TTC549 (cell line): Measurements from ENCODE around the gene GRK2.
A peak's percentile ranks its signal among the peaks of the same experiment; 100 is the strongest.
"Not testable (repeated sequence)": the region's sequence is repeated elsewhere in the genome, so short reads cannot be mapped to it uniquely, and the experiment has no call there.

Experiments used
- FAIRE-seq: peaks from 2 replicates; lab custom pipeline; 2012; peaks lifted over from hg19 to GRCh38; lab: Jason Lieb, UNC

The GRK2 gene

GRCh38 chr11:67266449-67267187, at the start of gene GRK2:
GRK2 (plus strand) TSS chr11:67266473; CDS start chr11:67266700, 227 bp downstream.
- FAIRE-seq: no peak

DNA sequence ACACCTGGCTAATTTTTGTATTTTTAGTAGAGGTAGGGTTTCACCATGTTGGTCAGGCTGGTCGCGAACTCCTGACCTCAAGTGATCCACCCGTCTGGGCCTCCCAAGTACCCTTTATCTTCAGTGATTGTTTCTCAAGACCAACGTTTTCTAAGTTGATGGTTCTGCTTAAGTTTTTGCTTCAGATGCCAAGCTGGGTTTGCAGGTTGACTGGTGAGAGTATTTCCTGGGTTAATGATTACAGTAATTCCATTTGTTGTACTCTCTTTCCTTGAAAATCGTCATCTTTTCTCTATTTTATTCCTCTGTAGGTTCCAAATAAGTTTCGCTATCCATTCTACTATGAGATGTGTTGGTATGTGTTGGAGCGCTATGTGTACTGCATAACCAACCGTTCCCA, 38.5 kb upstream of the GRK2 start:
- no peak for FAIRE-seq

DNA sequence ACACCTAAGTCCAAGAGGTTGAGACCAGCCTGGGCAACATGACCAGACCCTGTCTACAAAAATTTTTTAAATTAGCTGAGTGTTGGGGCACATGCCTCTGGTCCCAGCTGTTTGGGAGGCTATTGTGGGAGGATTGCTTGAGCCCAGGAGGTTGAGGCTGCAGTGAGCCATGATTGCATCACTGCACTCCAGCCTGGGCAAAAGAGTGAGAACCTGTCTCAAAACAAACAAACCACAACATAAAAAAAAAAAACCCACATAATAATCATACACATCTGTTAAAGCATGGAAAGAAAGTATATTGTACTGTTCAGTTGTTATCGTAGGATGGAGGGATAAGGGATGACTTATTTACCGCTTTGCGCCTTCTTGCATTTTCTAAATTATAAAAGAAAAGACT, 35.9 kb upstream of the GRK2 start:
- no peak for FAIRE-seq

DNA sequence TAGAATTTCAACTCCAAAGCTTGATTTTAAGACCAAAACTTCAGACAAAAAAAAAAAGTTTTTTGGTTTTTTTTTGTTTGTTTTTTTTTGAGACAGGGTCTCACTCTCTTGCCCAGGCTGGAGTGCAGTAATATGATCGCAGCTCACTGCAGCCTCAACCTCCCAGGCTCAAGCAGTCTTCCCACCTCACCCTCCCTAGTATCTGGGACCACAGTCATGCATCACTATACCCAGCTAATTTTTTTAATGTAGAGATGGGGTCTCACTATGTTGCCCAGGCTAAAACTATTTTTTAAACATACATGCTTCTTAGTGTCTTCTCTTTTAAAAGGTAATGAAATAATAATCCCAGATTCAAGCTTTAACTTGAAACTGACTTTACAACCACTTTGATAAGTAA, 35.4 kb upstream of the GRK2 start:
- no peak for FAIRE-seq

DNA sequence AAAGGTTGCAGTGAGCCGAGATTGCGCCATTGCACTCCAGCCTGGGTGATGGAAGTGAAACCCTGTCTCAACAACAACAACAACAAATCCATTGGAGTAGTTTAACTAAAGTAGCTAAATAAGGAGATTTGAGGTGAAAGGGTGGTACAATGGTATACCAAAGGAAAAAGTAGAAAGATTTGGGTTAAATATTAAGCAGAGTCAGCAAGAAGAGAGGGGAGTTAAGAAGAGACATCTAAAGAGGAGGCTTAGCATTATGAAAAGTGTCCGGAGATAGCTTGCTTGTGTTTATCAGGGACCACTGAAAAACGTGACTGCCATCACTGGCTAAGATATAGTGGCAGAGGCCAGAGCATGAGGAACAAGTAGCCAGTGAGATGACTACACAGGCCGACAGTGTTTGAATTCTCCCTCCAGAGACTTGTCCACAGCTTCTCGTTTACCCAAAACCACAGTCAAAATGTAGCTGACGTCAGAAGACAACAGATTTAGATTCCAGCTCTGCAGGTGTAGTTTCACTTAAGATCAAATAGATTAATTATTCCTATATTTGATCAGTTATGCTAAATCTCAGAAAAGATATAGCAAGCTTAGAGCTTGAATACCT, 32.6 kb upstream of the GRK2 start:
- no peak for FAIRE-seq

- not testable (repeated sequence) for FAIRE-seq
Measured at GRCh38 chr11:67234571-67234970, 31.7 kb upstream of the GRK2 start.

GRCh38 chr11:67237574-67237973, 28.7 kb upstream of the GRK2 start:
- no peak for FAIRE-seq

DNA sequence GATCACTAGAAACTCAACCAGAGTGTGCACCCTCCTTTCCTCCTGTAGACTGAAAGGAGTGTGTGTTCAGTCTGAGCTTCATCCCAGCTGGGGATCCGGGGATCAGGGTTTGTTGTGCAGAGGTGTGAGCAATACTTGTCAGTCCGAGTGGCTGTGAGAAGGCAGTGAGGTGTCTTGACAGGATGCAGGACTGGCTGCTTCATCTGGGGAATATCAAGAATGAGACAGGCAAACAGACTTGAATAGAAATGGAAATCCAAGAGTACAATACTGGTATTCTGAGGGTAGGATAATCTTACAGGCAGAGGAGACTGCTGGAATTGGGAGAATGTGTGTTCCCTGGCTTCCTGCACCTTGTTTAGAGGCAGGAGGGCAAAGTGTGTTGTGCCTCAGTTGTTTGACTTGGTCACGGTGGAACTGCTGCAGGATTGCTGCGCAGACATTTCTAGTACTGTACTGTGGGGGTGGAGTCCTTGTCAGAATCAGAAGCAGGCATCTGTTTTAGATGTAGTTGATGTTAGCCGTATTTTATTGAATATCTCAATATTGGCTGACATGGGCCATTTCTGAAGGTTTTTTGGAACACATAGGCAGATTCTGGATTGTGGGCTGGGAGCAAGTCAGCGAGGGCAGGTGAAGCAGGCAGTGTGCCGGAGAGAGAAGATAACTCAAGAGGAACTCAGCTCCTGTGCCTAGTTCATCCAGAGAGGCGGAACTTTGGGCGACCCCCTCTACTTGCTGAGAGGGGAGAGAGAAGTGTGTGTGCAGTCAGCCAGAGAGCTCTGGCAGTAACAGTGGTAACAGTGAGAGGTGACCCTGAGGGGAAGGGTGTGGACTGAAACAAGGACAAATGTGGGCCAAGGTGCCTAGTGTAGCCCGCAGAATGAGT, 27.1 kb upstream of the GRK2 start:
- no peak for FAIRE-seq

- FAIRE-seq: peak; percentile 87
Measured at GRCh38 chr11:67239783-67240575, 26.3 kb upstream of the GRK2 start.

GRCh38 chr11:67240576-67241389, 25.5 kb upstream of the GRK2 start:
- no peak for FAIRE-seq

GRCh38 chr11:67242548-67242947, 23.7 kb upstream of the GRK2 start:
- no peak for FAIRE-seq

DNA sequence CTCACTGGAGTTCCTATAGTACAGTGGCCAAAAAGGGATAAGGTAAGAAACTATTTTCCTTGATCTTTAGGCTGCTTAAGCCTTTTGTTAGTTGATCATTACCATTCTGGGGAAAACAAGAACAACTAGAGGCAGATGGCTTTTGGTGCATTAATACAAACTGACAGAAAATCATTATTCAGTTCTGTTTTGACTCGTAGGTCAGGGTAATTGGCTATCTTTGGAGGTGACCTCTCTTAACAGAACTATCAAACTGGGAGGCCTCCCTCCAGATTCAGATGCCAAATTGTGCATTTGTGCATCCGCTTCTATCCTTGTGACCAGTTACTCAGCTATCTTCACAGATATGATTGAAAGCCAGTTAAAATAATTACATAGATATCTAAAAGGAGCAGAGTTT, 23.2 kb upstream of the GRK2 start:
- no peak for FAIRE-seq

DNA sequence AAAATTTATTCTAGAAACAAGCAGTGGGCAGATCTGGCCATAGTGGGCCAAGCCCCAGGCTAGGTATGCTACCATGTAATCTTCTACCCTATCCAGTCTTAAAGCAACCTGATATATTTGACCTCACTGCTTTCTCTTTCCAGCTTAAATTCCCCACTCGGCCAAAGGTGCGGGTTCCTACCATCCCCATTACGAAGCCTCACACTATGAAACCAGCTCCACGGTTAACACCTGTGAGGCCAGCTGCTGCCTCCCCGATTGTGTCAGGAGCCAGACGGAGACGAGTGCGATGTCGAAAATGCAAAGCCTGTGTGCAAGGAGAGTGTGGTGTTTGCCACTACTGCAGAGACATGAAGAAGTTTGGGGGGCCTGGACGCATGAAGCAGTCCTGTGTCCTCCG, 21.2 kb upstream of the GRK2 start:
- no peak for FAIRE-seq

DNA sequence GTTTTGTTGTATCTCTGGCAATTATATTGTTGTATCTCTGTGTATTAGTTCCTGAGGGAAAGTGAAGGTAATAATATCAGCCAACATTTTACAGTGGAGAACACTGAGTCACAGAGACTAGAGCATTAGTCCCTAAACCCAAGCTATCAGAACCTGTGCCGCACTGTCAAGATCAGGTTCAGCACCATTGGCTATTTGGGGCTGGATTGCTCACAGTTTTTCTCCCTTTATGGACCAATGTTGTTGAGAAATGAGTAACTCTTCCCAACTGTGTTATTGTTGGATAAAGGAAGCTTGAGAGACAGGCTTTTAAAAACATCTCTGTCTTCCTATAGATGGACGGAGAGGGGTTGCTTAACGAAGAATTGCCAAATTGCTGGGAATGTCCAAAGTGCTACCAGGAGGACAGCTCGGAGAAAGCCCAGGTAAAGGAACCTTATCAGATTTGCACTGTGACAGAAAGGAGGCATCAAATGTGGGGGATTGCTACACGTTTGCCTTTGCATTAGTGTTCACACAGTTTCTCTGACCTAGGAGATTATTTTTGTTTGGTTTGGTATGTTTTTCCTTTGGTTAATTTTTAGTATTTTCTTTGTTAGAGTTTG, 18.2 kb upstream of the GRK2 start:
- no peak for FAIRE-seq

DNA sequence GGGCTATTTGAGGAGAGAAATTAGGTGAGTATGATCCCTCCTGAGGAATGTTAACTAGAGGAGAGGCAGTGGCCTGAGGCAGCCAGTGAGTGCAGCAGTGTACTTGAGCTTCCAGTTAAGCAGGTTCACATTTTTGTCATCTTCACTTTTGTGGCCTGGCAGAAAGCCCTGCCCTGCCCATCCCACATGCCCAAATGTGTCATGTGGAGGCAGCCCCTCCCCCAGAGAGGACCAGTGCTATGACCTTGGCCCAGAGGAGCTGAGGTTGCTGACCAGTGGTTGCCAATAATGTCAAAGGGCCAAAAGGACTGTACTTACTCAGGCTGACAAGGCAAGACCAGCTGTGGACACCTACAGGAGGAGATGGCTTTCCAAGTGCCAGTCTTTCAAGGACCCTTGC, 17.6 kb upstream of the GRK2 start:
- no peak for FAIRE-seq

DNA sequence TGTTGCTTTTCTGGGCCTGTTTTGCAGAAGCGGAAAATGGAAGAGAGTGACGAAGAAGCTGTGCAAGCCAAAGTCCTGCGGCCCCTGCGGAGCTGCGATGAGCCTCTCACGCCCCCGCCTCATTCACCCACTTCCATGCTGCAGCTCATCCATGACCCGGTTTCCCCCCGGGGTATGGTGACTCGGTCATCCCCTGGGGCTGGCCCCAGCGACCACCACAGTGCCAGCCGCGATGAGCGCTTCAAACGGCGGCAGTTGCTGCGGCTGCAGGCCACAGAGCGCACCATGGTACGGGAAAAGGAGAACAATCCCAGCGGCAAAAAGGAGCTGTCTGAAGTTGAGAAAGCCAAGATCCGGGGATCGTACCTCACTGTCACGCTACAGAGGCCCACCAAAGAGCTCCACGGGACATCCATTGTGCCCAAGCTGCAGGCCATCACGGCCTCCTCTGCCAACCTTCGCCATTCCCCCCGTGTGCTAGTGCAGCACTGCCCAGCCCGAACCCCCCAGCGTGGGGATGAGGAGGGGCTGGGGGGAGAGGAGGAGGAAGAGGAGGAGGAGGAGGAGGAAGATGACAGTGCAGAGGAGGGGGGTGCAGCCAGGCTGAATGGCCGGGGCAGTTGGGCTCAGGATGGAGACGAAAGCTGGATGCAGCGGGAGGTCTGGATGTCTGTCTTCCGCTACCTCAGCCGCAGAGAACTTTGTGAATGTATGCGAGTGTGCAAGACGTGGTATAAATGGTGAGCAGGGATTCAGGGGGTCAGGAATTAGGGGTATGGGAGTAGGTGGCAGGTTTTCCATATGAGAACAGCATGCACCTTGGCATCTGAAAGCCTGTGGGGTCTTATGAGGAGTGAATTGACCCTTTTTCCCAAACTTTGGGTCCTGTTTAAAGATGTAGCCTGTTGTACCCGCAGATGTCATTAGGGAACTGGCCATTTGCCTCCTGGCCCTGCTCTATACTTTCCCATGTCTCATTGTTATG, 15.9 kb upstream of the GRK2 start:
- no peak for FAIRE-seq

GRCh38 chr11:67251841-67252240, 14.4 kb upstream of the GRK2 start:
- no peak for FAIRE-seq

GRCh38 chr11:67252831-67253239, 13.4 kb upstream of the GRK2 start:
- no peak for FAIRE-seq

- no peak for FAIRE-seq
Measured at GRCh38 chr11:67253872-67254624, 12.2 kb upstream of the GRK2 start.
